ENCODE results near the gene PLAAT3.
"Not testable (repeated sequence)": the region's sequence is repeated elsewhere in the genome, so short reads cannot be mapped to it uniquely, and the experiment has no call there.

The PLAAT3 gene

GRCh38 chr11:63564784-63565350 lies 49.4 kb downstream of the PLAAT3 start:
- no peak for DNase-seq

- DNase-seq = peak; percentile 41
Measured at GRCh38 chr11:63564056-63564774, 50.0 kb downstream of the PLAAT3 start.

- DNase-seq = no peak
Measured at GRCh38 chr11:63563201-63564055, 50.8 kb downstream of the PLAAT3 start, which contains the start of gene PLAAT2. PLAAT2 (minus strand) TSS chr11:63563379; CDS start chr11:63563324, 55 bp downstream.

GRCh38 chr11:63560506-63561180 lies 53.6 kb downstream of the PLAAT3 start:
- DNase-seq = no peak

- DNase-seq = no peak
Measured at GRCh38 chr11:63558459-63559157, 55.6 kb downstream of the PLAAT3 start.

GRCh38 chr11:63557570-63557969 lies 56.7 kb downstream of the PLAAT3 start:
- DNase-seq = no peak

- DNase-seq = no peak
Measured at GRCh38 chr11:63556404-63557013, 57.7 kb downstream of the PLAAT3 start.

GRCh38 chr11:63554877-63555223 lies 59.4 kb downstream of the PLAAT3 start:
- DNase-seq = no peak

GRCh38 chr11:63553759-63554158 lies 60.5 kb downstream of the PLAAT3 start:
- no peak for DNase-seq

GRCh38 chr11:63552921-63553320 lies 61.3 kb downstream of the PLAAT3 start:
- DNase-seq = no peak

GRCh38 chr11:63551889-63552266 lies 62.4 kb downstream of the PLAAT3 start:
- no peak for DNase-seq

- no peak for DNase-seq
Measured at GRCh38 chr11:63551091-63551888, 62.9 kb downstream of the PLAAT3 start.

- not testable (repeated sequence) for DNase-seq
Measured at GRCh38 chr11:63550156-63550700, 64.0 kb downstream of the PLAAT3 start.

GRCh38 chr11:63549411-63549810 lies 64.8 kb downstream of the PLAAT3 start:
- no peak for DNase-seq

- no peak for DNase-seq
Measured at GRCh38 chr11:63548178-63548577, 66.1 kb downstream of the PLAAT3 start.

- no peak for DNase-seq
Measured at GRCh38 chr11:63547061-63547460, 67.2 kb downstream of the PLAAT3 start.

- no peak for DNase-seq
Measured at GRCh38 chr11:63543711-63544110, 70.5 kb downstream of the PLAAT3 start.

GRCh38 chr11:63542506-63542905 lies 71.7 kb downstream of the PLAAT3 start:
- DNase-seq = not testable (repeated sequence)

- no peak for DNase-seq
Measured at GRCh38 chr11:63537293-63538101, 76.7 kb downstream of the PLAAT3 start.

GRCh38 chr11:63536669-63537292 lies 77.5 kb downstream of the PLAAT3 start, which contains the start of gene PLAAT4:
PLAAT4 (plus strand) TSS chr11:63536808; CDS start chr11:63536869, 61 bp downstream.
- no peak for DNase-seq

All from NCI-H1105 (cell line).